Endothelial cell of umbilical vein (primary cell): ENCODE results near the gene SESN1.

ENCODE experiments used
- JUN ChIP-seq: IDR thresholded peaks from 2 replicates; pipeline ENCODE4 v1.6.1; 2011; ENCODE audit warnings: borderline replicate concordance, low read depth; ENCODE audit not compliant: insufficient read length, insufficient read depth
- POLR2A ChIP-seq: IDR thresholded peaks from 2 replicates; pipeline ENCODE4 v1.6.1; 2012; ENCODE audit warnings: low read depth, mild to moderate bottlenecking, control low read depth, low read length
- POLR2AphosphoS5 ChIP-seq: IDR thresholded peaks from 2 replicates; pipeline ENCODE4 v1.6.1; 2012; ENCODE audit warnings: low read depth, mild to moderate bottlenecking, control low read depth, low read length, moderate library complexity; ENCODE audit not compliant: insufficient read depth
- TF ChIP-seq, protein P1 (sequence below), 2 donors: IDR thresholded peaks; 1 replicate in 1 of 2; 2 replicates in 1 of 2; pipeline ENCODE4 v1.5.1; 2011; ENCODE audit warnings: low read length in 2 of 2, mild to moderate bottlenecking in 2 of 2, moderate library complexity in 2 of 2, control low read depth in 1 of 2, inconsistent platforms in 1 of 2, low read depth in 1 of 2; ENCODE audit not compliant: insufficient read depth in 1 of 2; ENCODE audit errors: extremely low read depth in 1 of 2

DNA sequence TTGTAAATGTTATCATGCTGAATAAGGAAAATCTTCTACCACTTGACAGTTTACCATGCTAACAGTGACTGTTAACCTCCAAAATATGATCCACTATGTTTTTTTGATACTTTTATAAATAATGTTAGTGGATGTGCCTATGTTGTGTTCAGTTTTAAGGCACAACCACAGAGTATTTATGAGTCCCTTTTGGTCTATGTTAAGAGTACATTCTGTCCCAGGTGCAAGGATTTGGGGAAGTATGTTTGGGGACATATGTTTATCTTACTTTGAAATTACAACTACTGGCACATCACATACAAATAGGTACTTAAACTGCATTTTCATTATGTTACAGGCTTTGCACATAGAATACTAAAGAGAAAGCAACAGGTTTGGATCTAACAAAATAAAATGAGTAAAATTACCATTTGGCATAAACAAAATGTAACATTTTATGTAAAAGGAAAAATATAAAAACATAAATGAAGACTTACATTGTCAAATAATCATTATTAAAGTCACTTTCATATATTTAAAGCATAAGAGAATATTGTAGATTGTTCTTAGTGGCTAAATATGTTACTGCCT, 71.2 kb downstream of the SESN1 start:
- TF ChIP-seq, protein P1, sequence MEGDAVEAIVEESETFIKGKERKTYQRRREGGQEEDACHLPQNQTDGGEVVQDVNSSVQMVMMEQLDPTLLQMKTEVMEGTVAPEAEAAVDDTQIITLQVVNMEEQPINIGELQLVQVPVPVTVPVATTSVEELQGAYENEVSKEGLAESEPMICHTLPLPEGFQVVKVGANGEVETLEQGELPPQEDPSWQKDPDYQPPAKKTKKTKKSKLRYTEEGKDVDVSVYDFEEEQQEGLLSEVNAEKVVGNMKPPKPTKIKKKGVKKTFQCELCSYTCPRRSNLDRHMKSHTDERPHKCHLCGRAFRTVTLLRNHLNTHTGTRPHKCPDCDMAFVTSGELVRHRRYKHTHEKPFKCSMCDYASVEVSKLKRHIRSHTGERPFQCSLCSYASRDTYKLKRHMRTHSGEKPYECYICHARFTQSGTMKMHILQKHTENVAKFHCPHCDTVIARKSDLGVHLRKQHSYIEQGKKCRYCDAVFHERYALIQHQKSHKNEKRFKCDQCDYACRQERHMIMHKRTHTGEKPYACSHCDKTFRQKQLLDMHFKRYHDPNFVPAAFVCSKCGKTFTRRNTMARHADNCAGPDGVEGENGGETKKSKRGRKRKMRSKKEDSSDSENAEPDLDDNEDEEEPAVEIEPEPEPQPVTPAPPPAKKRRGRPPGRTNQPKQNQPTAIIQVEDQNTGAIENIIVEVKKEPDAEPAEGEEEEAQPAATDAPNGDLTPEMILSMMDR (IDR thresholded peaks at IDR 0.05; ENCODE audit: extremely low read depth in 1 of 2, insufficient read depth in 1 of 2, low read depth in 1 of 2, low read length in 2 of 2), result no peak
- TF ChIP-seq POLR2A (no peak), POLR2AphosphoS5 (no peak), JUN (no peak)
